ENCODE data around the gene SIN3A.

- no peak for TF ChIP-seq CTCF (IDR thresholded peaks at IDR 0.05)
- no peak for TF ChIP-seq POLR2A (IDR thresholded peaks at IDR 0.05)
Observed at GRCh38 chr15:75380773-75381172, 70.7 kb downstream of the SIN3A start.
